Liver (tissue), 9 donors: ENCODE measurements around the gene GPS2. TPM values are rescaled to one million over a fixed set of nuclear protein-coding genes. Genes with fewer than 3 reads are reported as not detected.

Experiments
- DNase-seq: peaks from one replicate; pipeline ENCODE4 v3.0.0-alpha.2; 2017; ENCODE audit warnings: low spot score
- H3K27ac ChIP-seq, 2 donors: one replicate each; pipeline ENCODE4 v1.7.0; 2013; ENCODE audit warnings: inconsistent platforms in 2 of 2, low read length in 2 of 2, control low read depth in 1 of 2, low read depth in 1 of 2, mild to moderate bottlenecking in 1 of 2
- H3K27me3 ChIP-seq, 4 donors: one replicate each; pipeline versions ENCODE4 v1.6.1 to v1.7.0; 2013; ENCODE audit warnings: low read length in 3 of 4, inconsistent platforms in 1 of 4, mild to moderate bottlenecking in 1 of 4, moderate library complexity in 1 of 4; ENCODE audit not compliant: control insufficient read depth in 4 of 4, insufficient read depth in 4 of 4
- H3K36me3 ChIP-seq, 4 donors: one replicate each; pipeline versions ENCODE4 v1.6.1 to v1.7.0; 2013; ENCODE audit warnings: low read length in 3 of 4, mild to moderate bottlenecking in 3 of 4, low read depth in 1 of 4, moderate library complexity in 1 of 4; ENCODE audit not compliant: control insufficient read depth in 4 of 4, insufficient read depth in 3 of 4
- H3K4me1 ChIP-seq, 4 donors: one replicate each; pipeline versions ENCODE4 v1.6.1 to v1.7.0; 2013; ENCODE audit warnings: low read length in 3 of 4, mild to moderate bottlenecking in 3 of 4, moderate library complexity in 1 of 4; ENCODE audit not compliant: control insufficient read depth in 4 of 4, insufficient read depth in 4 of 4
- H3K4me3 ChIP-seq, 3 donors: one replicate each; pipeline versions ENCODE4 v1.6.1 to v1.7.0; 2013; ENCODE audit warnings: low read length in 3 of 3, control low read depth in 1 of 3, low read depth in 1 of 3, mild to moderate bottlenecking in 1 of 3
- H3K9ac ChIP-seq, 2 donors: one replicate each; pipeline ENCODE4 v1.7.0; 2013; ENCODE audit warnings: low read length in 2 of 2, mild to moderate bottlenecking in 2 of 2, moderate library complexity in 2 of 2, control low read depth in 1 of 2, low read depth in 1 of 2
- H3K9me3 ChIP-seq, 4 donors: one replicate each; pipeline versions ENCODE4 v1.6.1 to v1.7.0; 2013; ENCODE audit warnings: low read length in 3 of 4; ENCODE audit not compliant: control insufficient read depth in 4 of 4
- EGR1 ChIP-seq, 2 donors: IDR thresholded peaks; 2 replicates each; pipeline ENCODE4 v1.6.1; 2016 to 2018; ENCODE audit warnings: antibody characterized with exemption in 2 of 2, low read depth in 2 of 2
- FOXA1 ChIP-seq: IDR thresholded peaks from 2 replicates; pipeline ENCODE4 v1.6.1; 2016; ENCODE audit warnings: antibody characterized with exemption
- JUND ChIP-seq, 2 donors: IDR thresholded peaks; 2 replicates each; pipeline ENCODE4 v1.6.1; 2016; ENCODE audit warnings: antibody characterized with exemption in 2 of 2
- NR2F2 ChIP-seq: IDR thresholded peaks from 2 replicates; pipeline ENCODE4 v1.6.1; 2016; ENCODE audit warnings: antibody characterized with exemption
- REST ChIP-seq: IDR thresholded peaks from 2 replicates; pipeline ENCODE4 v1.6.1; 2016; ENCODE audit warnings: antibody characterized with exemption, mild to moderate bottlenecking
- SP1 ChIP-seq: IDR thresholded peaks from 2 replicates; pipeline ENCODE4 v1.6.1; 2018; ENCODE audit warnings: antibody characterized with exemption, mild to moderate bottlenecking
- WGBS: extraction: QIAGEN DNeasy Blood & Tissue Kit; methylation state at CpG from one replicate; pipeline ENCODE4 v1.1.7; 2013; 5-methylcytosine and 5-hydroxymethylcytosine counted together
- polyA plus RNA-seq, 2 donors: library from polyadenylated mRNA; stranded (reverse) in 1 of 2; unstranded in 1 of 2; fragments of 200-250 nt in 1 of 2; fragments of >200 nt in 1 of 2; fragmentation: Nextera tagmentation in 1 of 2; extraction: Ambion mirVana in 1 of 2; gene quantifications; one replicate each; pipeline versions ENCODE4 v1.2.1 to v1.2.3, GENCODE V29; 2013 to 2015
- total RNA-seq, 2 donors: library from RNA; depleted of rRNA; stranded (reverse); fragments of >200 nt; gene quantifications; one replicate each; pipeline ENCODE4 v1.2.3, GENCODE V29; 2014
- donor health status: healthy.
- donor health status: healthy.
- donor health status: healthy.
- donor health status: healthy.
- donor health status: healthy.

The GPS2 gene
- total and polyA plus RNA-seq, 4 donors, result 20.8 to 43.1 (median 22.8) TPM

- Histone ChIP-seq H3K27me3 (no peaks in the 10 kb centered on the region), H3K36me3 (no peaks in the 10 kb centered on the region), H3K27ac (no peak overlapping the region), H3K9me3 (no peaks in the 10 kb centered on the region), H3K4me3 (no peak overlapping the region), H3K9ac (no peak overlapping the region), H3K4me1 (peaks cover 9 to 19% (median 13%) of the 10 kb centered on the region in 4 donors)
- TF ChIP-seq EGR1 (IDR thresholded peaks at IDR 0.05; ENCODE audit: low read depth in 2 of 2) (no peak), NR2F2 (no peak), REST (no peak), SP1 (no peak)
- DNase-seq, result no peak
- 83% methylated on average over 8 of the region's 8 CpGs for WGBS
Observed at GRCh38 chr17:7279448-7279847, 35.7 kb downstream of the GPS2 start.

GRCh38 chr17:7266784-7267183 is 48.4 kb downstream of the GPS2 start:
- no peaks in the 10 kb centered on the region for H3K36me3 ChIP-seq
- 77% methylated on average over 1 of the region's 1 CpG for WGBS
- DNase-seq, result no peak
- H3K27me3 ChIP-seq, result no peaks in the 10 kb centered on the region
- H3K4me3 ChIP-seq, result no peak overlapping the region
- H3K4me1 ChIP-seq, result peaks cover 4 to 19% (median 12%) of the 10 kb centered on the region in 4 donors
- no peak overlapping the region for H3K9ac ChIP-seq
- no peak overlapping the region for H3K27ac ChIP-seq
- TF ChIP-seq JUND (IDR thresholded peaks at IDR 0.05), result no peak
- TF ChIP-seq FOXA1, result no peak
- TF ChIP-seq REST, result no peak
- H3K9me3 ChIP-seq, result no peaks in the 10 kb centered on the region

- no peak for DNase-seq
- 56% methylated on average over 4 of the region's 4 CpGs for WGBS
- peaks cover 7 to 43% (median 23%) of the 10 kb centered on the region in 4 donors for H3K4me1 ChIP-seq
- no peak overlapping the region for H3K9ac ChIP-seq
- no peaks in the 10 kb centered on the region for H3K27me3 ChIP-seq
- no peak overlapping the region for H3K4me3 ChIP-seq
- H3K27ac ChIP-seq, result no peak overlapping the region
- no peaks in the 10 kb centered on the region for H3K9me3 ChIP-seq
- no peak for TF ChIP-seq SP1
- H3K36me3 ChIP-seq, result no peaks in the 10 kb centered on the region
Observed at GRCh38 chr17:7263801-7264078, 51.4 kb downstream of the GPS2 start.
